GM21360 (cell line): ENCODE results near the gene WWOX.

Experiments used
- ATAC-seq: cut with Tn5 transposase; IDR thresholded peaks from one replicate; pipeline ENCODE4 v1.9.1; 2021; ENCODE audit warnings: mild to moderate bottlenecking, moderate library complexity; ENCODE audit not compliant: unreplicated experiment

WWOX gene

GRCh38 chr16:79169239-79169638, 1069.8 kb downstream of the WWOX start:
- no peak for ATAC-seq

- ATAC-seq: no peak
Measured at GRCh38 chr16:79170555-79171246, 1071.2 kb downstream of the WWOX start.

- no peak for ATAC-seq
Measured at GRCh38 chr16:79171504-79171903, 1072.0 kb downstream of the WWOX start.

- no peak for ATAC-seq
Measured at GRCh38 chr16:79171931-79172705, 1072.7 kb downstream of the WWOX start.

- ATAC-seq: no peak
Measured at GRCh38 chr16:79172976-79173500, 1073.6 kb downstream of the WWOX start.

GRCh38 chr16:79173919-79174318, 1074.5 kb downstream of the WWOX start:
- ATAC-seq: no peak

GRCh38 chr16:79175286-79176057, 1076.0 kb downstream of the WWOX start:
- ATAC-seq: no peak

GRCh38 chr16:79177018-79177417, 1077.6 kb downstream of the WWOX start:
- ATAC-seq: no peak

GRCh38 chr16:79181419-79181818, 1082.0 kb downstream of the WWOX start:
- ATAC-seq: no peak

GRCh38 chr16:79182616-79183015, 1083.2 kb downstream of the WWOX start:
- ATAC-seq: no peak

GRCh38 chr16:79183571-79183970, 1084.1 kb downstream of the WWOX start:
- no peak for ATAC-seq

- ATAC-seq: no peak
Measured at GRCh38 chr16:79184464-79185030, 1085.1 kb downstream of the WWOX start.

- ATAC-seq: no peak
Measured at GRCh38 chr16:79185711-79186110, 1086.3 kb downstream of the WWOX start.

- no peak for ATAC-seq
Measured at GRCh38 chr16:79186196-79186595, 1086.7 kb downstream of the WWOX start.

- no peak for ATAC-seq
Measured at GRCh38 chr16:79188115-79188738, 1088.8 kb downstream of the WWOX start.

- no peak for ATAC-seq
Measured at GRCh38 chr16:79188739-79189122, 1089.3 kb downstream of the WWOX start.

GRCh38 chr16:79190542-79190941, 1091.1 kb downstream of the WWOX start:
- ATAC-seq: no peak

GRCh38 chr16:79191933-79192332, 1092.5 kb downstream of the WWOX start:
- no peak for ATAC-seq

GRCh38 chr16:79192904-79193303, 1093.5 kb downstream of the WWOX start:
- ATAC-seq: no peak

GRCh38 chr16:79194291-79194690, 1094.8 kb downstream of the WWOX start:
- no peak for ATAC-seq

- no peak for ATAC-seq
Measured at GRCh38 chr16:79195938-79196337, 1096.5 kb downstream of the WWOX start.
